BLaER1 (cell line): ENCODE data around the gene PPP1R14C.
A peak's percentile ranks its signal among the peaks of the same experiment; 100 is the strongest.

Source experiments
- H3K27ac ChIP-seq: shearing (Covaris generic); formaldehyde crosslinking; 2 replicates; pipeline ENCODE4 v1.8.1; 2022
- H3K27me3 ChIP-seq: shearing (Covaris generic); formaldehyde crosslinking; 2 replicates; pipeline ENCODE4 v1.8.1; 2022
- H3K36me3 ChIP-seq: shearing (Covaris generic); formaldehyde crosslinking; 2 replicates; pipeline ENCODE4 v1.8.1; 2022
- H3K4me1 ChIP-seq: shearing (Covaris generic); formaldehyde crosslinking; 2 replicates; pipeline ENCODE4 v1.8.1; 2022
- H3K4me2 ChIP-seq: shearing (Covaris generic); formaldehyde crosslinking; 2 replicates; pipeline ENCODE4 v1.8.1; 2022
- H3K4me3 ChIP-seq: shearing (Covaris generic); formaldehyde crosslinking; 2 replicates; pipeline ENCODE4 v1.8.1; 2022
- H3K9ac ChIP-seq: shearing (Covaris generic); formaldehyde crosslinking; 2 replicates; pipeline ENCODE4 v1.8.1; 2022
- H3K9me3 ChIP-seq: shearing (Covaris generic); formaldehyde crosslinking; 2 replicates; pipeline ENCODE4 v1.8.1; 2022
- H4K20me1 ChIP-seq: shearing (Covaris generic); formaldehyde crosslinking; 2 replicates; pipeline ENCODE4 v1.8.1; 2022
- Cebpa-rat ChIP-seq: shearing (Covaris generic); IDR thresholded peaks from 2 replicates; pipeline ENCODE4 v1.8.1; 2022

The PPP1R14C gene

DNA sequence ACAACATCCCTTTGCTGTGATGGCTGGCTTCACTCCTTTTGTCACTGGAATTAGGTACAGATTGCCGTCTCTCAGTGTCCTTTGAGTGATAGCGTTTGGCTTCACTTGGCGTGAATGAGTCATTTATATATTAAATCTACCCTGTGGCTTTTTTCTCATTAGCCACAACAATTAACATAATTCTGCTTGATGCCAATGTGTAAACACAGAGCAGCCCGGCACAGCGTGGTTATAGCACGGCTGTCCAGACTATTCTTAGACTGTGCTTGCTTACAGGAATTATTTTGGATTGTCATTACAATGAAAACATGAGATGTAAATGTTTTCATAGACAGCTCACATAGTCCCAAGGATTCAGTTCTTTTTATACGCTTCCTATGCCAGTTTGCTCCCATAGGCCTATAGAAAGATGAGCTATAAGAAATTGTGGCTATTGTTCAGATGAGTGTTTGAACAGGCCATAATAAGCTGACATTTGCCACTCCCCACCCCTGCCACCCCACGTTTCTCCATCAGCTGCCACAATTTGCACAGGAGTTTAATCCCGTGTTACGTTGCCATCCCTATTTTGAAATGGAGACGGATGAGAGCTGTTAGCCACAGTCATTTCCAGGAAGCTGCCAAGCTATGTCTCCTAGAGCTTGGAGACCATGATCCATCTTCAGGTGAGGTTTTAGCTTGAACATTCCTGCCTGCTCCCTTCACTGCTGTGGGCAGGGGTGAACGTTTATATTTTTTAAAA, 65.9 kb downstream of the PPP1R14C start:
- Histone ChIP-seq H3K9me3 (no peaks in the 10 kb centered on the region), H3K9ac (no peak overlapping the region), H3K36me3 (no peaks in the 10 kb centered on the region), H3K27me3 (no peaks in the 10 kb centered on the region), H3K4me1 (peaks cover 66% of the 10 kb centered on the region), H3K4me2 (peak overlapping the region; percentile 37), H4K20me1 (no peaks in the 10 kb centered on the region), H3K27ac (no peak overlapping the region), H3K4me3 (no peak overlapping the region)
- no peak for TF ChIP-seq Cebpa-rat

DNA sequence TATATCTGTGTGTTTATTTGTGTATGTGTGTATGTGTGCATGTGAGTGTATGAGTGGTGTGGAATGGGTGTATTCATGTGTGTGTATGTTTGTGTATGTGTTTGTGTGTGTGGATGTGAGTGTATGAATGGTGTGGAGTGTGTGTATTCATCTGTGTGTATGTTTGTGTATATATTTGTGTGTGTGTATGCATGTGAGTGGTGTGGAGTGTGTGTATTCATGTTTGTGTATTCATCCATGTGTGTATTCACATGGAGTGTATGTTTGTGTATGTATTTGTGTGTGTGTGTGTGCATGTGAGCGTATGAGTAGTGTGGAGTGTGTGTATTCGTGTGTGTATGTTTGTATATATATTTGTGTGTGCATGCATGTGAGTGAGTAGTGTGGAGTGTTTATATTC, 66.6 kb downstream of the PPP1R14C start:
- H4K20me1 ChIP-seq, result no peaks in the 10 kb centered on the region
- no peak for TF ChIP-seq Cebpa-rat
- H3K27ac ChIP-seq, result no peak overlapping the region
- no peak overlapping the region for H3K4me3 ChIP-seq
- no peaks in the 10 kb centered on the region for H3K27me3 ChIP-seq
- no peaks in the 10 kb centered on the region for H3K9me3 ChIP-seq
- H3K4me1 ChIP-seq, result peaks cover 60% of the 10 kb centered on the region
- no peak overlapping the region for H3K4me2 ChIP-seq
- no peaks in the 10 kb centered on the region for H3K36me3 ChIP-seq
- no peak overlapping the region for H3K9ac ChIP-seq

DNA sequence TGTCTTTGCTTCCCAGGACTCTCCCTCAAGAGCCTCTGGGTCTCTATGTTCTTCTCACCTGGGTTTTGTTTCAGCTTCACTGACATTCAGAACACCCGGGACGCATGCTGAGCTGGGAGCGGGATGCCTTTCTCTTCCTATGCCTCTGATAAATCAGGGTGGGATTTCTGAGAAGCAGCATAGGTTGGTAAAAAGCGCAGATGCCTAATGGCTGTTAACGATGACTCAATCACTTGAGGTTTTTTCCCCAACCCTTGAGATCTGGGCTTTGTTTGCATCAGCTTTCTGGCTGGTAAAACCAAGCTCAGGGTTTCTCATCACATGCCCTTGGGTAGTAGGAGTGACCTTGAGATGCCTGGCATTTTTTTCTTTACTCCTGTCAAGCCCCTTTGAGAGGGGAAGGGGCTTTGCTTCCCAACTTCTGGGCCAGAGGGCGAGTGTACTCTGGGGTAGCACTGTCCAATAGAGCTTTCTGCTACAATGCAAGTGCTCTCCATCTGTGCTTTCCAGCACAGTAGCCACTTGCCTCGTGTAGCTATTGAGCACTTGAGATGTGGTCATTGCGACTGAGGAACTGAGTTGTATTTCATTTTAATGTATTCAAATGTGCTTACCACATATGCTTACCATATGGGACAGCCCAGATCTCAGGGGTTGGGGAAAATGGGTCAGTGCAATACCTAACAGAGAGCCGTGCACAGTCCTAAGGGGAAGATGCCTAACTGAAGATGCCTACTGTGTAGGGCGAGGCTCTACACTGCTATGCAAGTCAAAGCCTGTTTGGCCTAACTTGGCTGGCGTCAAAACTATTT, 69.1 kb downstream of the PPP1R14C start:
- Histone ChIP-seq H3K9ac (no peak overlapping the region), H3K27me3 (no peaks in the 10 kb centered on the region), H4K20me1 (no peaks in the 10 kb centered on the region), H3K4me3 (no peak overlapping the region), H3K27ac (no peak overlapping the region), H3K9me3 (no peaks in the 10 kb centered on the region), H3K4me2 (peak overlapping the region; percentile 38), H3K4me1 (peaks cover 35% of the 10 kb centered on the region), H3K36me3 (0 out of 2 replicates have a peak, but pooled peaks cover 4% of the 10 kb centered on the region)
- no peak for TF ChIP-seq Cebpa-rat

DNA sequence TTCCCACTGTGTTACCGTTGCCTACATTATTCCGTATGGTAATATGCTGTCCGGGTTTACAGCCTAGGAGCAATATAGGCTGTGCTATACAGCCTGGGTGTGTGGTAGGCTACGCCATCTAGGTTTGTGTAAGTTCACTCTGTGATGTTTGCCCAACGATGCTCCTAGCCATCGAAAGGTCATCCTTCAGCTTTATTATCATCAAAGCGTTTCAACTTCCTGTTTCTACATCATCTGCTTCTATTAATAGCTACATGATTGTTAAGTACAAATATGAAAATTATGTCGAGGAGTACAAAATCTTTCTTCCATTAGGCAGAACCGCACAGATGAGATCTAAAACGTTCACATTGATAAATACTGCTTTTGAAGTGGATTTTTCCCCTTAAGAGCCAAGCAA, 69.9 kb downstream of the PPP1R14C start:
- Histone ChIP-seq H4K20me1 (no peaks in the 10 kb centered on the region), H3K4me3 (no peak overlapping the region), H3K27me3 (no peaks in the 10 kb centered on the region), H3K4me2 (peak overlapping the region; percentile 38), H3K9me3 (no peaks in the 10 kb centered on the region), H3K9ac (no peak overlapping the region), H3K27ac (no peak overlapping the region), H3K4me1 (peaks cover 26% of the 10 kb centered on the region), H3K36me3 (0 out of 2 replicates have a peak, but pooled peaks cover 4% of the 10 kb centered on the region)
- no peak for TF ChIP-seq Cebpa-rat

DNA sequence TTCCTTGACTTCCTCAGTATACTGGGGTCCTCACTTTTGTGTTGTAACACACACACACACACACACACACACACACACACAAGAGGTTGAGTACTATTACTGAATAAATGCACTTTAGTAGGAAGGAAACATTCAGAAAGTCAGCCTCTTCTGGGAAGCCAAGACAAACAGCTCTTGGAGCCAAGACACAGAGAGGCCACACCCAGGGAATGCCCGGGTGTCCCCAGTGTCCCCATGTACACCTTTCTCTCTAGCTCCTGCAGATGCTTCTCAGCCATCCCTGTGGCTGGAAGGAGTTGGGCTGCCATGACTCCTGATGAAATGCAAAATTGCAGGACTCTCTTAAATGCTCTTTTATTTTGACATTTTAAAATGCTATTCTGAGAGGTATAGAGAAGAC, 70.5 kb downstream of the PPP1R14C start:
- Histone ChIP-seq H4K20me1 (no peaks in the 10 kb centered on the region), H3K4me1 (peaks cover 21% of the 10 kb centered on the region), H3K36me3 (0 out of 2 replicates have a peak, but pooled peaks cover 4% of the 10 kb centered on the region), H3K9me3 (no peaks in the 10 kb centered on the region), H3K4me3 (no peak overlapping the region), H3K27me3 (no peaks in the 10 kb centered on the region), H3K4me2 (no peak overlapping the region), H3K9ac (no peak overlapping the region), H3K27ac (no peak overlapping the region)
- no peak for TF ChIP-seq Cebpa-rat

DNA sequence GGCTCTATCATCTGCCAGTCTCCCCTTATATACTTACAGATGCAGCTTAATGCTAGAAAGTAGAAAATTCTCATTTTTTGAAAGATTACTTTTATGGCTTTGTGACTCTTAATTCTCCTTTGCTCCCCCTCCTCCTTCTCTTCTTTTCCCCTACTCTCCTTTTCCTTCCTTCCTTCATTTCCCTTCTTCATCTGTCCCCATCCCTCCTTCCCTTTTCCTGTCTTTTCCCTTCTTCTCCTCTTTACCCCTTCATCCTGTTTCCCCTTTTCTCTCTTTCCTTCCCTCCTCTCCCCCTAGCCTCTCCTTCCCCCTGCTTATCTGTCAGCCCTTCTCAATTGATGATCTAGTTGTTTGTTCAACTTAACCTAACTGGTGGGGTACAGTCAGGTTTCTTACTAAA, 71.5 kb downstream of the PPP1R14C start:
- no peak for TF ChIP-seq Cebpa-rat
- peaks cover 13% of the 10 kb centered on the region for H3K4me1 ChIP-seq
- no peak overlapping the region for H3K9ac ChIP-seq
- no peak overlapping the region for H3K27ac ChIP-seq
- H3K9me3 ChIP-seq, result no peaks in the 10 kb centered on the region
- no peaks in the 10 kb centered on the region for H4K20me1 ChIP-seq
- no peaks in the 10 kb centered on the region for H3K27me3 ChIP-seq
- H3K36me3 ChIP-seq, result 0 out of 2 replicates have a peak, but pooled peaks cover 4% of the 10 kb centered on the region
- H3K4me2 ChIP-seq, result no peak overlapping the region
- no peak overlapping the region for H3K4me3 ChIP-seq

DNA sequence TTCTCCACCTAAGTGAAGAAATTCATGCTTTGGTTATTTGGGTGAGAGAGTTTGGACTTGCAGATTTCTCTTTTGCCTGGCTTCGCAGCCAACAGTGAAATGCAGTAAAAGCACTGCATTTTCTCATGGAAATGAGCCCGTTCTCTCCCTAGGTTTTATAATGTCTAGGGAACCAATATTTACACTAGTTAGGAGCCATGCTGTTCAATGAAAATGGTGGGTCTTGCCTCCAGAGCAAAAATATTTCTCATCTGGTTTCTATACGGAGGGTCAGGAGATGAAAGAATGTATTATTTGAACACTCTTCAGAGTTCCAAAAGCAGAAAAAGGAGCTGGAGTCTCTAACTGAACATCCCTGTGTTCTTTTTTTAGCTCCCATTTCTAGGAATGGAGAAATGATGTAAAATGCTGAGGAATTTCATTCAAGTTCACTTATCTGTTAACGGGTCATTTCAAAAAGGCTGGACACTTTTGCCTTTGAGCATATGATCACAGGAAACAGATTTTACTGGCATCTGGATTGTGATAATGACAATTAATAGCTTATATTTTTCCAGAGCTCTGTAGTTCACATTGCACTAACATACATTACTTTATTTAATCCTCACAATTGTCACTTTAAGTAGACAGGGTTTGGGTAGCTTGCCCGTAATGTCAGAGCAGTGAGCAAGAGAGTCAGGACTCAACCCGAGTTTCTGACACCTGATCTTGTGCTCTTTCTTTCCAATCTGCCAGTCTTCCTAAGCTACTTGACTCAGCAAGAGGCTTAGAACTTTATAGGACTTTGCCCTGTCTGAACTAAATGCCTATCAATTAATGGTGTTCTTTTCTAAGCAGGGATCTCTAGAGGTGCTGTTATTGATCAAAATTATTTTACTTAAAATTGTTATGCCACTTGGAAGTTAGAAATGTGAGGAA, 78.0 kb downstream of the PPP1R14C start:
- Histone ChIP-seq H3K27me3 (no peaks in the 10 kb centered on the region), H3K4me1 (no peaks in the 10 kb centered on the region), H3K9ac (no peak overlapping the region), H3K4me2 (no peak overlapping the region), H3K36me3 (no peaks in the 10 kb centered on the region; the same call in 1 of the 2 replicates), H3K27ac (no peak overlapping the region), H3K4me3 (no peak overlapping the region), H3K9me3 (no peaks in the 10 kb centered on the region; the same call in 1 of the 2 replicates), H4K20me1 (no peaks in the 10 kb centered on the region)
- TF ChIP-seq Cebpa-rat, result no peak

DNA sequence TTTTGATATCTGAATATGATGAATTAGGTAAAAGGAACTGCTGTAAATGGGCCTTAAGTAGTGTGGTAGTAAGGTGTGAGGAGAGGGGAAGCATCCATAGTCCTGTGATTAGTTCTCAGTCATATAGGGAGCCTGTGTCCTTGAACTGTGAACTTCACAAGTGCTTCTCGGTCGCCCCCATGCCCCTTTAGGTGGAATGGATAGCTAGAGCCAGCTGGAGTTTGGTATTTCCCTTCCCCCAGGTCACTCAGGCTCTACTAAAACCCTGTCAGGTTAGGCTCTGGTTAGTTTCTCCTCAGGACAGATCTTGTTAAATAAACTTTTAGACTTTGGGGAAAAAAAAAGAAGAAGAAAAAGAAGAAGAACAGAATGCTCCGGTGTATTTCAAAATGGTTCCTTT, 82.0 kb downstream of the PPP1R14C start:
- no peak overlapping the region for H3K4me3 ChIP-seq
- no peaks in the 10 kb centered on the region for H3K27me3 ChIP-seq
- H3K9ac ChIP-seq, result no peak overlapping the region
- no peak overlapping the region for H3K27ac ChIP-seq
- no peaks in the 10 kb centered on the region for H3K4me1 ChIP-seq
- H3K9me3 ChIP-seq, result no peaks in the 10 kb centered on the region; the same call in 1 of the 2 replicates
- no peaks in the 10 kb centered on the region; the same call in 1 of the 2 replicates for H3K36me3 ChIP-seq
- no peak for TF ChIP-seq Cebpa-rat
- no peaks in the 10 kb centered on the region for H4K20me1 ChIP-seq
- no peak overlapping the region for H3K4me2 ChIP-seq

DNA sequence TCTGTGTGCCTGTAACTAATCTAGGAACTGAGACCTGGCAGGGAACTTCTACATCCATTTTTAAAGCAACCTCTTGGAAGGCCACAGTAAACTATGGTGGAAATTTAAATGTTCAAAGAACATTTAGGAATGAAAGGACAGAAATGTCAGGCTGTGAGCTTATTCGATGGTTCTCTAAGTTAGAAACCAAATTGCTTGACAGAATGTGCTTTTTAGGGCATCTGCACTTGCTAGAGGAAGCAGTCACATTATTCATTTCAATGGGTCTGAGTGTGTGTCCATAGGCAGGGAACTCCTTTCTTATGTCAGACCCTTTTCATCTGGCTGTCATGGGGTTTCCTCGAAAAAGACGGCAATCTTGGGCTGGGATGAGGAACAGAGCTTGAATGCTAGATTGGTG, 84.4 kb downstream of the PPP1R14C start:
- H3K27ac ChIP-seq, result no peak overlapping the region
- no peaks in the 10 kb centered on the region for H3K36me3 ChIP-seq
- no peak overlapping the region for H3K4me2 ChIP-seq
- no peak for TF ChIP-seq Cebpa-rat
- no peaks in the 10 kb centered on the region for H4K20me1 ChIP-seq
- no peaks in the 10 kb centered on the region for H3K4me1 ChIP-seq
- H3K9me3 ChIP-seq, result peaks cover 6% of the 10 kb centered on the region; the same call in 1 of the 2 replicates
- no peak overlapping the region for H3K9ac ChIP-seq
- H3K27me3 ChIP-seq, result no peaks in the 10 kb centered on the region
- H3K4me3 ChIP-seq, result no peak overlapping the region
